Panc1 (cell line): Measurements from ENCODE around the gene NPFF. TPM values are rescaled to one million over a fixed set of nuclear protein-coding genes. Genes with fewer than 3 reads are reported as not detected.
"Not testable (repeated sequence)": the region's sequence is repeated elsewhere in the genome, so short reads cannot be mapped to it uniquely, and the experiment has no call there.

Source experiments
- ATAC-seq: fragments of 200-7000 bp; cut with Tn5 transposase; 2 replicates; pipeline ENCODE4 v1.9.1; 2020; ENCODE audit warnings: mild to moderate bottlenecking, moderate library complexity
- BruUV-seq: library from RNA; stranded (reverse); fragments of 400-500 nt; replicated peaks from 2 replicates; lab custom pipeline; 2021; lab: Mats Ljungman, UMichigan
- CTCF ChIA-PET: fragments of 300-600 bp; sonication (Branson Sonifier 250); formaldehyde crosslinking; loops from one replicate; lab custom pipeline; 2022; ENCODE audit warnings: antibody characterized with exemption; lab: Charles Lee
- POLR2A ChIA-PET: fragments of 300-600 bp; sonication (Branson Sonifier 250); formaldehyde crosslinking; loops from one replicate; lab custom pipeline; 2022; ENCODE audit warnings: antibody characterized with exemption; lab: Charles Lee
- DNase-seq: peaks from one replicate; pipeline ENCODE4 v3.0.0-alpha.2; 2010; ENCODE audit warnings: low read depth, low spot score
- H3K27ac ChIP-seq: 2 replicates; pipeline ENCODE4 v1.5.1; 2011; ENCODE audit warnings: mild to moderate bottlenecking, low read length, inconsistent platforms
- H3K27me3 ChIP-seq: fragments of 200-500 bp; sonication (Bioruptor generic); 2 replicates; pipeline ENCODE4 v1.6.0; 2014; ENCODE audit warnings: low read length, inconsistent platforms; ENCODE audit not compliant: control insufficient read depth, insufficient read depth
- H3K36me3 ChIP-seq: fragments of 200-500 bp; sonication (Bioruptor generic); 2 replicates; pipeline ENCODE4 v1.5.1; 2014; ENCODE audit warnings: inconsistent platforms, mild to moderate bottlenecking, low read length, moderate library complexity; ENCODE audit not compliant: control insufficient read depth, insufficient read depth
- H3K4me1 ChIP-seq: 2 replicates; pipeline ENCODE4 v1.5.1; 2011; ENCODE audit warnings: inconsistent platforms, mild to moderate bottlenecking, low read length, moderate library complexity; ENCODE audit not compliant: control insufficient read depth, insufficient read depth
- H3K4me3 ChIP-seq, 2 experiments: 2 replicates each; pipeline ENCODE4 v1.5.1; 2011 to 2012; ENCODE audit warnings: low read depth in 2 of 2, low read length in 2 of 2, mild to moderate bottlenecking in 2 of 2, inconsistent platforms in 1 of 2, moderate library complexity in 1 of 2
- H3K9me3 ChIP-seq: fragments of 200-500 bp; sonication (Bioruptor generic); 2 replicates; pipeline ENCODE4 v1.5.1; 2014; ENCODE audit warnings: low read depth, mild to moderate bottlenecking, inconsistent platforms, low read length, moderate library complexity; ENCODE audit not compliant: control insufficient read depth, insufficient read depth
- CTCF ChIP-seq: fragments of 450-650 bp; IDR thresholded peaks from 2 replicates; pipeline ENCODE4 v1.5.1; 2017; ENCODE audit warnings: mild to moderate bottlenecking
- POLR2AphosphoS5 ChIP-seq: IDR thresholded peaks from 2 replicates; pipeline ENCODE4 v1.6.1; 2012; ENCODE audit warnings: mild to moderate bottlenecking, low read depth, low read length, moderate library complexity
- REST ChIP-seq, 2 experiments: IDR thresholded peaks; 2 replicates each; pipeline ENCODE4 v1.6.1; 2011 to 2012; ENCODE audit warnings: low read depth in 2 of 2, control low read depth in 1 of 2, low read length in 1 of 2, mild to moderate bottlenecking in 1 of 2, moderate library complexity in 1 of 2; ENCODE audit not compliant: insufficient read depth in 1 of 2
- SIN3A ChIP-seq: IDR thresholded peaks from 2 replicates; pipeline ENCODE4 v1.6.1; 2012; ENCODE audit warnings: low read depth, mild to moderate bottlenecking, low read length, moderate library complexity, borderline replicate concordance; ENCODE audit not compliant: insufficient read depth
- TCF7L2 ChIP-seq: IDR thresholded peaks from 2 replicates; pipeline ENCODE4 v1.6.1; 2011; ENCODE audit warnings: mild to moderate bottlenecking, low read depth, low read length, inconsistent platforms
- in situ Hi-C: cut with HindIII; loops from 2 replicates; pipeline ENCODE4 v1.10.0; 2016; ENCODE audit warnings: low sequenced_read_pairs, low pct_unique_long_range_greater_than_20kb
- intact Hi-C: fragments of 100-400 bp; cut with micrococcal nuclease; formaldehyde crosslinking; loops from one replicate; pipeline ENCODE4 v1.10.0; 2022; ENCODE audit not compliant: unreplicated experiment
- total RNA-seq: library from RNA; stranded (reverse); gene quantifications from one replicate; pipeline ENCODE4 v1.2.1, GENCODE V29; 2021; ENCODE audit not compliant: unreplicated experiment

Gene NPFF
- total RNA-seq, 1 experiment from 2014 or later = not detected

GRCh38 chr12:53548354-53548753 is 41.1 kb upstream of the NPFF start:
- ATAC-seq, POLR2A ChIA-PET, H3K4me3 ChIP-seq, DNase-seq, H3K9me3 ChIP-seq, BruUV-seq, H3K27ac ChIP-seq, in situ Hi-C loops, H3K27me3 ChIP-seq, H3K36me3 ChIP-seq, H3K4me1 ChIP-seq: not testable (repeated sequence)
- intact Hi-C loops = loop anchor here (5.0 kb wide), 1 partner anchor 129 kb away; the partner anchor contains the start of gene ATP5MC2
- CTCF ChIA-PET = interaction anchor here (0.6 kb wide), 1 partner anchor 12 kb away, joined by 3 read pairs; no protein-coding TSS in a partner anchor

GRCh38 chr12:53543539-53543938 is 36.3 kb upstream of the NPFF start:
- ATAC-seq = peak; percentile 93
- Histone ChIP-seq H3K36me3 (peaks cover 9% of the 10 kb centered on the region; the same call in 1 of the 2 replicates), H3K27me3 (no peaks in the 10 kb centered on the region), H3K9me3 (no peaks in the 10 kb centered on the region), H3K27ac (peak overlapping the region; percentile 56), H3K4me3 (no peak overlapping the region), H3K4me1 (peaks cover 6% of the 10 kb centered on the region)
- intact Hi-C loops = no loop called here
- ChIA-PET POLR2A (interaction anchor here (0.7 to 0.9 kb wide), 2 partner anchors 132 to 164 kb away, joined by 3 to 4 read pairs; partner anchors contain the start of gene ATP5MC2), CTCF (interaction anchor here (0.6 to 1.7 kb wide), 9 partner anchors 8 to 208 kb away, joined by 3 to 9 read pairs (median 5); partner anchors contain the start of gene ATP5MC2)
- no peak for TF ChIP-seq TCF7L2
- peak; percentile 91 for TF ChIP-seq CTCF
- TF ChIP-seq REST (IDR thresholded peaks at IDR 0.05; ENCODE audit: insufficient read depth in 1 of 2, low read depth in 2 of 2, low read length in 1 of 2) = no peak
- TF ChIP-seq SIN3A = no peak
- BruUV-seq = no TSS peak
- in situ Hi-C loops = no loop called here
- DNase-seq = peak; percentile 64

- intact Hi-C loops (no loop called here), in situ Hi-C loops (no loop called here)
- peaks cover 16% of the 10 kb centered on the region; the same call in 1 of the 2 replicates for H3K36me3 ChIP-seq
- no peak for TF ChIP-seq POLR2AphosphoS5
- H3K4me1 ChIP-seq = peaks cover 6% of the 10 kb centered on the region
- ATAC-seq = no peak
- ChIA-PET CTCF (no interaction called here), POLR2A (no interaction called here)
- no peaks in the 10 kb centered on the region for H3K9me3 ChIP-seq
- no peak for DNase-seq
- no peak overlapping the region for H3K4me3 ChIP-seq
- no TSS peak for BruUV-seq
- H3K27me3 ChIP-seq = no peaks in the 10 kb centered on the region
- no peak overlapping the region for H3K27ac ChIP-seq
Observed at GRCh38 chr12:53539526-53539925, 32.2 kb upstream of the NPFF start.
